GM20000 (cell line): ENCODE data around the gene ASB15.

Experiments
- DNase-seq: peaks from one replicate; pipeline ENCODE4 v3.0.0; 2012; ENCODE audit warnings: low spot score
- CTCF ChIP-seq: IDR thresholded peaks from 2 replicates; pipeline ENCODE4 v1.5.1; 2012; ENCODE audit warnings: mild to moderate bottlenecking, control low read depth; ENCODE audit errors: extremely low read depth, missing control alignments

ASB15 gene

GRCh38 chr7:123637203-123637602, 35.6 kb downstream of the ASB15 start:
- no peak for TF ChIP-seq CTCF
- DNase-seq = no peak

- no peak for TF ChIP-seq CTCF
- DNase-seq = no peak
Observed at GRCh38 chr7:123637878-123638277, 36.3 kb downstream of the ASB15 start.

- TF ChIP-seq CTCF = no peak
- no peak for DNase-seq
Observed at GRCh38 chr7:123639631-123640030, 38.0 kb downstream of the ASB15 start.

- TF ChIP-seq CTCF = no peak
- DNase-seq = no peak
Observed at GRCh38 chr7:123640583-123640982, 39.0 kb downstream of the ASB15 start.

- no peak for DNase-seq
- no peak for TF ChIP-seq CTCF
Observed at GRCh38 chr7:123641901-123642300, 40.3 kb downstream of the ASB15 start.

- no peak for DNase-seq
- TF ChIP-seq CTCF = no peak
Observed at GRCh38 chr7:123643495-123644441, 42.1 kb downstream of the ASB15 start.

GRCh38 chr7:123645516-123645915, 43.9 kb downstream of the ASB15 start:
- DNase-seq = no peak
- TF ChIP-seq CTCF = no peak
